Measurements from ENCODE around the gene RUNX1. TPM values are rescaled to one million over a fixed set of nuclear protein-coding genes. Genes with fewer than 3 reads are reported as not detected.

The RUNX1 gene
- total and polyA plus RNA-seq, 2 donors (not counting 3 experiments of a cell fraction or from before 2014, with no cell fraction given) = 4.6 to 17.9 TPM

- TF ChIP-seq EZH2 (IDR thresholded peaks at IDR 0.05; ENCODE audit: borderline replicate concordance, low read depth, low read length, severe bottlenecking) (no peak), MAX (IDR thresholded peaks at IDR 0.05; ENCODE audit: insufficient read depth, insufficient read length) (no peak), POLR2AphosphoS5 (IDR thresholded peaks at IDR 0.05; ENCODE audit: insufficient read depth, low read depth, low read length) (no peak), JUN (IDR thresholded peaks at IDR 0.05; ENCODE audit: borderline replicate concordance, insufficient read depth, insufficient read length, low read depth) (no peak), GATA2 (IDR thresholded peaks at IDR 0.05; ENCODE audit: insufficient read depth, insufficient read length, low read depth, low read length) (no peak), CTCF (IDR thresholded peaks at IDR 0.05; ENCODE audit: extremely low read depth in 1 of 2, insufficient read depth in 1 of 2, low read depth in 1 of 2, low read length in 2 of 2) (no peak), POLR2A (IDR thresholded peaks at IDR 0.05; ENCODE audit: low read depth, low read length) (no peak), MYC (IDR thresholded peaks at IDR 0.05; ENCODE audit: low read depth, low read length) (no peak), FOS (IDR thresholded peaks at IDR 0.05; ENCODE audit: borderline replicate concordance, insufficient read depth, low read length) (no peak)
- Histone ChIP-seq H3K9me1 (replicated peaks; ENCODE audit: control insufficient read depth, extremely low read depth, insufficient read depth, low read length) (no peaks in the 10 kb centered on the region), H3K9me3 (replicated peaks; ENCODE audit: control insufficient read depth, insufficient read depth, low read length) (no peaks in the 10 kb centered on the region), H3K27ac (ENCODE audit: insufficient read depth, low read depth, low read length) (no peak overlapping the region), H3K9ac (replicated peaks; ENCODE audit: extremely low read depth, insufficient read depth, low read length) (no peak overlapping the region), H3K36me3 (ENCODE audit: control insufficient read depth in 2 of 2, extremely low read depth in 1 of 2, insufficient read depth in 2 of 2, low read length in 2 of 2) (no peaks in the 10 kb centered on the region), H3K79me2 (ENCODE audit: control insufficient read depth, insufficient read depth, low read length) (no peaks in the 10 kb centered on the region), H3K4me1 (ENCODE audit: control insufficient read depth, extremely low read depth, insufficient read depth, low read length) (no peaks in the 10 kb centered on the region), H2AFZ (ENCODE audit: low read depth, low read length) (no peak overlapping the region), H3K4me2 (ENCODE audit: insufficient read depth, low read length) (no peak overlapping the region), H3K27me3 (ENCODE audit: control insufficient read depth in 2 of 2, insufficient read depth in 2 of 2, low read length in 2 of 2) (peaks cover 70 to 71% of the 10 kb centered on the region in 2 experiments), H4K20me1 (replicated peaks; ENCODE audit: control insufficient read depth, extremely low read depth, insufficient read depth, low read length) (no peaks in the 10 kb centered on the region), H3K4me3 (replicated peaks in 1 of 3; ENCODE audit: insufficient read depth in 1 of 3, low read depth in 1 of 3, low read length in 3 of 3) (no peak overlapping the region)
- no peak for DNase-seq (ENCODE audit: low read depth, low spot score)
- dilution Hi-C loops (cut with MboI; ENCODE audit: extremely low pct_ligation_motif_present, low sequenced_read_pairs) (no loop called here), intact Hi-C loops (cut with micrococcal nuclease) (no loop called here)
- no peak for FAIRE-seq
- CTCF ChIA-PET = no interaction called here
- BruUV-seq (replicated peaks) = no TSS peak
- POLR2A ChIA-PET = no interaction called here
Observed at GRCh38 chr21:35036465-35037383, 12.4 kb downstream of the RUNX1 start.

All from endothelial cell of umbilical vein (primary cell).